Keratinocyte (primary cell): Measurements from ENCODE around the gene GPATCH4. TPM values are rescaled to one million over a fixed set of nuclear protein-coding genes. Genes with fewer than 3 reads are reported as not detected.
A peak's percentile ranks its signal among the peaks of the same experiment; 100 is the strongest.

Experiments used
- DNase-seq: peaks from one replicate; pipeline ENCODE4 v3.0.0-alpha.2; 2011; ENCODE audit warnings: low read depth, missing footprints, low spot score
- FAIRE-seq: peaks from 2 replicates; lab custom pipeline; 2011; peaks lifted over from hg19 to GRCh38; lab: Jason Lieb, UNC
- H2AFZ ChIP-seq: 2 replicates; pipeline ENCODE4 v1.6.0; 2012; ENCODE audit warnings: low read length, control low read depth, inconsistent platforms; ENCODE audit not compliant: control insufficient read depth
- H3K27ac ChIP-seq: 2 replicates; pipeline ENCODE4 v1.5.1; 2011; ENCODE audit warnings: low read length; ENCODE audit not compliant: control insufficient read depth, insufficient read depth
- H3K27me3 ChIP-seq: 3 replicates; pipeline ENCODE4 v1.6.0; 2011; ENCODE audit warnings: low read length; ENCODE audit not compliant: control insufficient read depth, insufficient read depth; ENCODE audit errors: extremely low read depth
- H3K36me3 ChIP-seq, 2 experiments: 2 replicates in 1 of 2; 3 replicates in 1 of 2; pipeline ENCODE4 v1.5.1; 2011; ENCODE audit warnings: low read length in 2 of 2, mild to moderate bottlenecking in 1 of 2; ENCODE audit not compliant: control insufficient read depth in 2 of 2, insufficient read depth in 2 of 2; ENCODE audit errors: extremely low read depth in 1 of 2
- H3K4me1 ChIP-seq: 3 replicates; pipeline ENCODE4 v1.5.1; 2011; ENCODE audit warnings: low read length; ENCODE audit not compliant: control insufficient read depth, insufficient read depth; ENCODE audit errors: extremely low read depth
- H3K4me2 ChIP-seq: 3 replicates; pipeline ENCODE4 v1.6.0; 2011; ENCODE audit warnings: low read depth, low read length; ENCODE audit not compliant: control insufficient read depth, insufficient read depth; ENCODE audit errors: extremely low read depth
- H3K4me3 ChIP-seq, 3 experiments: fragments of 200-600 bp in 1 of 3; sonication (generic) in 1 of 3; 2 replicates in 2 of 3; 3 replicates in 1 of 3; pipeline ENCODE4 v1.5.1; 2011 to 2016; ENCODE audit warnings: low read length in 3 of 3, mild to moderate bottlenecking in 3 of 3, control low read depth in 2 of 3, inconsistent platforms in 1 of 3, low read depth in 1 of 3, mixed read lengths in 1 of 3, mixed run types in 1 of 3, moderate library complexity in 1 of 3; ENCODE audit not compliant: control insufficient read depth in 2 of 3, insufficient read depth in 2 of 3; ENCODE audit errors: extremely low read depth in 1 of 3
- H3K79me2 ChIP-seq: 2 replicates; pipeline ENCODE4 v1.6.0; 2012; ENCODE audit warnings: low read length; ENCODE audit not compliant: control insufficient read depth, insufficient read depth
- H3K9ac ChIP-seq: 3 replicates; pipeline ENCODE4 v1.6.0; 2011; ENCODE audit warnings: low read length; ENCODE audit not compliant: control insufficient read depth, insufficient read depth; ENCODE audit errors: extremely low read depth
- H3K9me1 ChIP-seq: 3 replicates; pipeline ENCODE4 v1.6.0; 2011; ENCODE audit warnings: low read length; ENCODE audit not compliant: control insufficient read depth, insufficient read depth; ENCODE audit errors: extremely low read depth
- H3K9me3 ChIP-seq: 2 replicates; pipeline ENCODE4 v1.5.1; 2012; ENCODE audit warnings: low read depth, low read length; ENCODE audit not compliant: control insufficient read depth
- H4K20me1 ChIP-seq: 3 replicates; pipeline ENCODE4 v1.6.0; 2011; ENCODE audit warnings: low read length; ENCODE audit not compliant: control insufficient read depth, insufficient read depth; ENCODE audit errors: extremely low read depth
- CTCF ChIP-seq, 3 experiments: IDR thresholded peaks in 1 of 3; conservative IDR thresholded peaks in 1 of 3; optimal IDR thresholded peaks in 1 of 3; 2 replicates in 2 of 3; 3 replicates in 1 of 3; pipeline versions ENCODE3 to v1.5.1; 2011; ENCODE audit warnings: low read length in 3 of 3, mild to moderate bottlenecking in 3 of 3, moderate library complexity in 2 of 3, control low read depth in 1 of 3, inconsistent platforms in 1 of 3; ENCODE audit not compliant: insufficient read depth in 2 of 3; ENCODE audit errors: extremely low read depth in 1 of 3
- EZH2 ChIP-seq: IDR thresholded peaks from one replicate; pipeline ENCODE4 v1.6.1; 2012; ENCODE audit warnings: inconsistent platforms, mild to moderate bottlenecking, low read length, moderate library complexity
- dilution Hi-C: fragments of 300-500 bp; cut with MboI; formaldehyde crosslinking; loops from one replicate; pipeline ENCODE4 v1.7.0; 2020; ENCODE audit warnings: low sequenced_read_pairs; ENCODE audit not compliant: extremely low pct_ligation_motif_present
- polyA plus RNA-seq, 5 experiments: library from polyadenylated mRNA; depleted of rRNA in 3 of 5; stranded (reverse) in 3 of 5; stranded (forward) in 1 of 5; unstranded in 1 of 5; fragments of >200 nt; gene quantifications; 1 replicate in 1 of 5; 2 replicates in 3 of 5; 3 replicates in 1 of 5; pipeline versions ENCODE4 v1.2.1 to v1.2.3, GENCODE V29; 2011 to 2012; ENCODE audit warnings: missing spikeins in 2 of 5, low read depth in 1 of 5, low replicate concordance in 1 of 5

The GPATCH4 gene
- polyA plus RNA-seq, 1 donor (not counting 4 experiments of a cell fraction or from before 2014, with no cell fraction given), result 43.5 TPM

GRCh38 chr1:156583821-156584622 lies 17.3 kb downstream of the GPATCH4 start:
- peak; percentile 65 for FAIRE-seq
- Histone ChIP-seq H3K27me3 (no peaks in the 10 kb centered on the region), H2AFZ (no peak overlapping the region), H4K20me1 (no peaks in the 10 kb centered on the region), H3K9me3 (no peaks in the 10 kb centered on the region), H3K9ac (no peak overlapping the region), H3K4me2 (no peak overlapping the region), H3K9me1 (no peaks in the 10 kb centered on the region), H3K27ac (no peak overlapping the region), H3K79me2 (no peaks in the 10 kb centered on the region), H3K36me3 (no peaks in the 10 kb centered on the region), H3K4me3 (no peak overlapping the region), H3K4me1 (peaks cover 3% of the 10 kb centered on the region)
- dilution Hi-C loops, result no loop called here
- DNase-seq, result no peak
- TF ChIP-seq CTCF (optimal IDR thresholded peaks at IDR 0.05 in 1 of 3, IDR thresholded peaks at IDR 0.05 in 1 of 3, conservative IDR thresholded peaks at IDR 0.05 in 1 of 3; ENCODE audit: extremely low read depth in 1 of 3, insufficient read depth in 2 of 3, low read length in 3 of 3) (peak; percentile 85 to 89 (median 85)), EZH2 (no peak)

DNA sequence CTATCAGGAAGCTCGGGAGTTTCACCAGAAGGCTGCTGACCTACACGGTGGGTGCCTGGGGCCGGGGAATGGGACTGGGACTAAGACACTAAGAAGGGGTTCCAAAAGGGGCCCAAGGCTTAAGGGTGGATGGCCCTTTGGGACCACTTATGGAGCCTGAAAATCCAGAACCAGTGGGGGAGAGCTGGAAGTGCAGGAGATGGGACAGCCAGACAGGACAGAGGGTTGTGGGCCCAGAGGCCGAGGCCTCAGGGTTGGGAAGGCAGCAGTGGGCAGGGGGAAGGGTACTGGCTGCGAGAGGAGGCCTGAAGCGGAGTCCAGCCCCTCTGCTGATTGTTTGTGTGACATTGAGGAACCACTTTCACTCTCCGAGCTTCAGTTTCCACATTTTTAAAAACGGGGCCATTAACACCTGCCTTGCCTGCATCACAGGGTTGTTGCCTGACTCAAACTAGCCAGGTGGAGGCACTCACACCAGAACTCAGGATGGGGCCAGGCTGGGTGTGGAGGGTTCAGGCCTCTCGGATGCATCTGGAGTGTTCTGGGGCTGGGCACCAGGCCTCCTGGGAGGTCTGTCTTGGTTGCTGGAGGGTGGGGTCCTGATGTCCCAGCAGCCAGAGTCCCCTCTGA lies 18.8 kb downstream of the GPATCH4 start:
- H3K4me2 ChIP-seq, result no peak overlapping the region
- dilution Hi-C loops, result no loop called here
- no peak overlapping the region for H3K4me3 ChIP-seq
- FAIRE-seq (no peak), DNase-seq (no peak)
- no peaks in the 10 kb centered on the region for H3K36me3 ChIP-seq
- H4K20me1 ChIP-seq, result no peaks in the 10 kb centered on the region
- no peak overlapping the region for H2AFZ ChIP-seq
- H3K9me3 ChIP-seq, result no peaks in the 10 kb centered on the region
- H3K9ac ChIP-seq, result no peak overlapping the region
- no peaks in the 10 kb centered on the region for H3K9me1 ChIP-seq
- H3K27ac ChIP-seq, result no peak overlapping the region
- no peaks in the 10 kb centered on the region for H3K79me2 ChIP-seq
- H3K27me3 ChIP-seq, result no peaks in the 10 kb centered on the region
- no peak for TF ChIP-seq CTCF (optimal IDR thresholded peaks at IDR 0.05 in 1 of 3, IDR thresholded peaks at IDR 0.05 in 1 of 3, conservative IDR thresholded peaks at IDR 0.05 in 1 of 3; ENCODE audit: extremely low read depth in 1 of 3, insufficient read depth in 2 of 3, low read length in 3 of 3)
- peaks cover 3% of the 10 kb centered on the region for H3K4me1 ChIP-seq
